ENCODE results near the gene TAS1R2.

Gene TAS1R2

DNA sequence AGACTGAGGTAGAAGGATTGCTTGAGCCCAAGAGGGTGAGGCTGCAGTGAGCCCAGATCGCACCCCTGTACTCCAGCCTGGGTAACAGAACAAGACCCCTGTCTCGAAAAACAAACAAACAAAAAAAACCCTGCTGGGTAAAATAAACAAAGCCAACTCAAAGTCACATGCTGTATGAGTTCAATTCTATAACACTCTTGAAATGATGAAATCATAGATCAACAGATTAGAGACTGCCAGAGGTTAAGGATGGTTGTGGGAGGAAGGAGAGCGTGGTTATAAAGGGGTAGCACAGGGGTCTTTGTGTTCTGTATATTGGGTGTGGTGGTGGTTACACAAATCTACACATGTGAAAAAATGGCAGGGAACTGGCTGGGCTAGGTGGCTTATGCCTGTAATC lies 62.5 kb downstream of the TAS1R2 start:
- no peak for DNase-seq

DNA sequence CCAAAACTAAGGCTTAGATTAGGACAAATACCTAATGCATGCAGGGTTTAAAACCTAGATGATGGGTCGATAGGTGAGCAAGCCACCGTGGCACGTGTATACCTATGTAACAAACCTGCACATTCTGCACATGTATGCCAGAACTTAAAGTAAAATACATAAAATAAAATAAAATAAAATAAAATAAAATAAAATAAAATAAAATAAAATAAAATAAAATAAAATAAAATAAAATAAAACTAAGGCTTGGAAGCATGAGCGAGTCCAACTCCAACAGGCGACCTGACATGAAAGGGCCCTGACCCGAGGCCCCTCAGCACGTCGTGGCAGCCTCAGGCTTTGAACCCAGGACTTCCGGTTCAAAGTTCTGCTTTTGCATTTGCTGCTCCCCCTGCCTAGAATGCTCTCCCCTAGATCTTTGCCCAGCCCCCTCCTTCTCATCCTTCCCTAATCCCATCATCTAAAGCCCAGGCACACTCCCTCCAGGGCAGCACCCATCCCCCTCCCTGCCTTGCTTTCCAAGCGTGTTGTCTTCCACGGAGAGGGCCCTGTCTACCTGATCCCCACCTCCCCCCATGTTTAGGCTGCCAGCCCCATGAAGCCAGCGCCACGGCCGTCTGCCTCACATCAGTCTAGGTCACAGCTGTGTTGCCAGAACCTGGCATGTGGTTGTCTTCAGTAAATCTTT lies 64.3 kb downstream of the TAS1R2 start:
- DNase-seq, result no peak

DNA sequence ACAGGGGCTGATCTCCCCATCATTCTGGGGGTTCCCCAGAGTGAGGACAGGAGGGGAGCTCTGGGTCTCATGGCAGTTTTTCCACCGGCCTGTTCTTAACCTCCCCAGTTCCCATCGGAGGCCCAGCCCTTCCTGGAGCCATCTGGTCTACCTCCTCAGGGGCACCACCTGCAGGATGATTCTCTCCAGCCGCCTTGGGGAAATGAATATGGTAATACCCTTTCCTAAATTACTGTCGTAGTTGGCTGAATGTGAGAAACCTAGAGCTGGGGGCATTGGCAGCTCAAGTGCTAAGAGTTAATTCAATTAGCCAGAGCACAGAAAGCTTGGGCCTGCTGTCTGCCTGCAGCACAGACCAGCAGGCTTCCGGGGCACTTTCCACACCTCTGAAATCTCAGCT lies 64.9 kb downstream of the TAS1R2 start:
- no peak for DNase-seq

DNA sequence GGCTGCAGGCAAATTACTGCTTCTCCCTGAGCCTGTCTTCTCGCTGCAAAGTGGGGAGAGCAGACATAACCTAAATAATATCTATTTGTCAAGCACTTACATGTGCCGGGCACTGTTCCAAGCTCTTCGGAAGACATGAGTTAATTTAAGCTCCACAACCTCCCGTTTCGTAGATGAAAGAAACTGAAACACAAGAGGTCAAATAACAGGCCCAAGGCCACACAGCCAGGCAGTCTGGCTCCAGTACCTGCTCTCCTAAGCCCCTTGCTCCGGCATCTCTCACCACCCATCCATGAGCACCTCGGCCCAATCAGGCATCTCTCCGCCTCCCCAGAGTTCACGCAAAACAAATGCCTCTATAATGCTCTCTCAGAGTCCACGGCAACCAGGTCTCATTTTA lies 65.4 kb downstream of the TAS1R2 start:
- no peak for DNase-seq

DNA sequence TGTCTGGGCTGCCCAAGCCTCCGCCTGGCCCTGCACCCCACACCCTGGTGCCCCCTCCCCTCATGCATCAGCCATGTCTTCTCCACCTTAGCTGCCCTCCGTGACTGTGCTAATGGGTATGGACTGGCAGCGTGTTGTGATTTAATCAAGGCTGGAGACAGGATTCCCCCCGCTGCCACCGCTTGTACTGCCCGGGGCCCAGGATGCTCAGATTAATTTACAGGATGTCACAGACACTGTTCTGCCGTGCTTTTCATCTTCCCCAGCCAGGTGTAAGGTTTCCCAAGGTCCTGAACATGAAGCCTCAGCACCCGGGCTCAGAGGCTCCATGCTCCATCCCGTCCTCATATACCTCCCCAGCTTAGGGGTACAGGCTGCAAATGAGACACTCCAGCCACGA lies 66.3 kb downstream of the TAS1R2 start:
- DNase-seq, result no peak

DNA sequence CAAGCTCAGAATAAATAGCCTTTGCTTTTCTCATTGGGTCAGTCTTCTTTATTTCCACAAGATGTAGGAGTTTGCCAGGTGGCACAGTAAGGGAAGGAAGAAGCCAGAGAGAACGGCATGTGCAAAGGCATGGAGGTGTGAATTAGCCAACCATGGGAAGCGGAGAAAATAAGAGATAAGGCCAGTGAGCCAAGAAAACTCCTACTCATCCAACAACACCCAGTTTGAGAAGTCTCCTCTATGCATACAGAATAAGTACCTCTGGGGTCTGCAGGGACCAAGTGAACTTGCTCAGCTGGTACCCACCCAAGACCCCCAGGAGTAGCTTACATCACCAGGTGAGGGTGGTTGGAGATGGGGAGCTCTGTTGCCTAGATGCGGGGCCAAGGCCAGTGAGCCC lies 66.7 kb downstream of the TAS1R2 start:
- DNase-seq, result no peak

All from suppressor macrophage treated with lipopolysaccharide for 4 hours (primary cell).